Heart right ventricle (tissue), 16 donors: ENCODE results near the gene SLK. TPM values are rescaled to one million over a fixed set of nuclear protein-coding genes. Genes with fewer than 3 reads are reported as not detected.

Experiments
- ATAC-seq, 8 donors: fragments of 200-7000 bp; cut with Tn5 transposase; one replicate each; pipeline ENCODE4 v1.9.1; 2020; ENCODE audit warnings: mild to moderate bottlenecking in 8 of 8, moderate library complexity in 8 of 8, moderate number of reproducible peaks in 1 of 8
- DNase-seq, 2 donors: peaks; one replicate each; pipeline ENCODE4 v3.0.0-alpha.2; 2020
- H3K27ac ChIP-seq, 10 donors: fragments of 200-600 bp; sonication (generic) in 2 of 10; one replicate each; pipeline versions ENCODE4 v1.5.0 to v1.8.0; 2020 to 2022; ENCODE audit warnings: mild to moderate bottlenecking in 3 of 10
- H3K27me3 ChIP-seq, 7 donors: fragments of 200-600 bp; one replicate each; pipeline ENCODE4 v1.8.0; 2021 to 2022; ENCODE audit warnings: mild to moderate bottlenecking in 2 of 7
- H3K36me3 ChIP-seq, 9 donors: fragments of 200-600 bp; sonication (generic) in 1 of 9; one replicate each; pipeline versions ENCODE4 v1.5.0 to v1.8.0; 2020 to 2022; ENCODE audit warnings: mild to moderate bottlenecking in 2 of 9
- H3K4me1 ChIP-seq, 9 donors: fragments of 200-600 bp; sonication (generic) in 1 of 9; one replicate each; pipeline versions ENCODE4 v1.5.0 to v1.8.0; 2020 to 2022; ENCODE audit warnings: mild to moderate bottlenecking in 4 of 9
- H3K4me3 ChIP-seq, 10 donors: fragments of 200-600 bp; sonication (generic) in 2 of 10; one replicate each; pipeline versions ENCODE4 v1.5.0 to v1.8.0; 2020 to 2022; ENCODE audit warnings: mild to moderate bottlenecking in 7 of 10, moderate library complexity in 2 of 10
- H3K9me3 ChIP-seq, 11 donors: fragments of 200-600 bp in 10 of 11; sonication (generic) in 2 of 11; one replicate each; pipeline versions ENCODE4 v1.5.0 to v1.8.0; 2013 to 2022; ENCODE audit warnings: mild to moderate bottlenecking in 2 of 11, control low read depth in 1 of 11, moderate library complexity in 1 of 11
- WGBS, 2 donors: extraction: QIAGEN DNeasy Blood & Tissue Kit; methylation state at CpG; one replicate each; pipeline ENCODE4 v1.1.7; 2013; ENCODE audit warnings: inconsistent platforms in 1 of 2; 5-methylcytosine and 5-hydroxymethylcytosine counted together
- intact Hi-C, 10 donors: fragments of 100-400 bp; cut with DNase I; formaldehyde crosslinking; loops; one replicate each; pipeline versions ENCODE4 v1.11.1 to v1.14.2; 2022
- polyA plus RNA-seq, 2 donors: library from polyadenylated mRNA; stranded (reverse); fragments of 200-250 nt; gene quantifications; one replicate each; pipeline ENCODE4 v1.2.3, GENCODE V29; 2013
- total RNA-seq, 10 donors: library from RNA; stranded (reverse); fragmentation: NEBNext Ultra II Directional in 3 of 10; extraction: Animal tissue kit (Norgen Biotek cat#: 25700) in 3 of 10; gene quantifications; one replicate each; pipeline versions ENCODE4 v1.2.1 to v1.2.4, GENCODE V29; 2021 to 2023
- TF ChIP-seq, protein P1 (sequence below), 9 donors: fragments of 200-600 bp; sonication (generic) in 2 of 9; IDR thresholded peaks; one replicate each; pipeline versions ENCODE4 v1.5.0 to v1.8.0; 2021 to 2022; ENCODE audit warnings: antibody characterized with exemption in 9 of 9, mild to moderate bottlenecking in 5 of 9, moderate library complexity in 1 of 9
- donor health status: Arrhythmogenic right ventricular cardiomyopathy.
- donor health status: ischemic (EF 13 %, LVEDD 7.1; RV severe dilation, severe dysfunction).
- donor health status: healthy with polysubstance abuse.
- donor health status: DM: no; HTN: yes; CAD: no.
- donor health status: DM: no; HTN: no; CAD: no.
- donor health status: ischemic (EF 25% LVEDD 6.9; RV normal size, moderate dysfunction).
- donor health status: ischemic (EF 25% LVEDD 5.7; RV mildly dilated, moderate dysfunction).
- donor health status: healthy.
- donor health status: DM: yes; HTN: yes; CAD: no.
- donor health status: Ischemic cardiomyopathy.
- donor health status: ischemic (EF 35%, LVEDD 5.7; RV mildly dilated, moderate dysfunction).
- donor health status: nonischemic (EF 11% LVEDD 7.7; RV severe dilation, severe dysfunction).
- donor health status: DM: yes; HTN: yes; CAD: no.
- donor health status: PGD.
- donor health status: ischemic (EF 29% LVEDD 5.4; RV normal size, mild dysfunction).
- donor health status: nonischemic (EF 23%, LVEDD 6.1; RV moderate dilation, normal function).

Gene SLK
- total and polyA plus RNA-seq, 12 donors: 11.3 to 63.6 (median 41.3) TPM

DNA sequence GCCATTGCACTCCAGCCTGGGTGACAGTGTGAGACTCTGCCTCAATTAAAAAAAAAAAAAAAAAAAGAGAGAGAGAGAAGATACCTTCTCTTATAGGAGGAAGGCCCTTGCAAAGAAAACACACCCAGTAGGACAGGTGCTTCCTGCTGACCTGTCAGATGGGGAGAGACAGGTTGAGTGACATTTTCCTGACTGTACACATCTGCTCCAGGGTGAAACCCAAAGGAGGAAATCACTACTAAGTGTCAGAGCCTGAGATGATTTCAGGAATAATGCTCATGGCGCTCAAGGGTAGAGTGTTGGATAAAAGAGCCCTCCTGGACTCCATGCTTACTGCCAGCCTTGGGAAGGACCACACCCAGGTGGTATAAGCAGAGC, 47.3 kb upstream of the SLK start:
- intact Hi-C loops: loop anchor here in 8 of 10 donors (2.0 to 10.0 kb wide), 5 partner anchors 43 to 415 kb away; partner anchors contain the start of genes SLK (in 7 of the 8), ITPRIP (in 1 of the 8) and SFR1 (in 1 of the 8)
- Histone ChIP-seq H3K27me3 (no peaks in the 10 kb centered on the region), H3K4me1 (peaks cover 10 to 43% (median 33%) of the 10 kb centered on the region in 9 donors), H3K4me3 (no peak overlapping the region), H3K9me3 (peaks cover 0 to 7% (median 0%) of the 10 kb centered on the region in 11 donors), H3K36me3 (no peaks in the 10 kb centered on the region), H3K27ac (no peak overlapping the region)
- TF ChIP-seq, protein P1, sequence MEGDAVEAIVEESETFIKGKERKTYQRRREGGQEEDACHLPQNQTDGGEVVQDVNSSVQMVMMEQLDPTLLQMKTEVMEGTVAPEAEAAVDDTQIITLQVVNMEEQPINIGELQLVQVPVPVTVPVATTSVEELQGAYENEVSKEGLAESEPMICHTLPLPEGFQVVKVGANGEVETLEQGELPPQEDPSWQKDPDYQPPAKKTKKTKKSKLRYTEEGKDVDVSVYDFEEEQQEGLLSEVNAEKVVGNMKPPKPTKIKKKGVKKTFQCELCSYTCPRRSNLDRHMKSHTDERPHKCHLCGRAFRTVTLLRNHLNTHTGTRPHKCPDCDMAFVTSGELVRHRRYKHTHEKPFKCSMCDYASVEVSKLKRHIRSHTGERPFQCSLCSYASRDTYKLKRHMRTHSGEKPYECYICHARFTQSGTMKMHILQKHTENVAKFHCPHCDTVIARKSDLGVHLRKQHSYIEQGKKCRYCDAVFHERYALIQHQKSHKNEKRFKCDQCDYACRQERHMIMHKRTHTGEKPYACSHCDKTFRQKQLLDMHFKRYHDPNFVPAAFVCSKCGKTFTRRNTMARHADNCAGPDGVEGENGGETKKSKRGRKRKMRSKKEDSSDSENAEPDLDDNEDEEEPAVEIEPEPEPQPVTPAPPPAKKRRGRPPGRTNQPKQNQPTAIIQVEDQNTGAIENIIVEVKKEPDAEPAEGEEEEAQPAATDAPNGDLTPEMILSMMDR (IDR thresholded peaks at IDR 0.05): no peak
- WGBS, 2 donors: 97 to 100% methylated on average over 1 of the region's 1 CpG
- ATAC-seq (no peak), DNase-seq (no peak)

DNA sequence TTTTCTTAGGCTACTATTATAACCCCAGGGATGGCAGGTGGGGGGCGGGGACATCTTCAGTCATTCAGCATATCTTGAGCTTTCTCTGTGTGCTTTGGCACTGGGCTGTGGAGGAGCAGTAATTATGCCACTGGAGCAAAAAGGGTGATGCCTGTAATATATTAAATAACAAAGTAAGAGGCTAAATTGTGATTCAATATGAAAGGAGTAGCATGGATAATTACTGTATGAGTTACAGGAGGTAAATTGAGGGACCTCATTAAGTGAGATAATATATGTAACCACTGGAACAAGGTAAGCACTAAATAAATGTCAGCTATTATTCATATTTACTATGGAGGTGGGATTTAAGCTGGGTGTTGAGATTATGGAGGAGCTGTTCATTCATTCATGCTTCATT, 45.7 kb upstream of the SLK start:
- Histone ChIP-seq H3K4me3 (no peak overlapping the region), H3K36me3 (no peaks in the 10 kb centered on the region), H3K27ac (no peak overlapping the region), H3K9me3 (no peaks in the 10 kb centered on the region), H3K4me1 (peaks cover 10 to 27% (median 20%) of the 10 kb centered on the region in 9 donors), H3K27me3 (no peaks in the 10 kb centered on the region)
- 95 to 98% methylated on average over 1 of the region's 1 CpG for WGBS, 2 donors
- intact Hi-C loops: loop anchor here in 2 of 10 donors (5.0 kb wide), 2 partner anchors 41 to 46 kb away; partner anchors contain the start of gene SLK (in 1 of the 2)
- no peak for DNase-seq
- TF ChIP-seq, protein P1 (IDR thresholded peaks at IDR 0.05): no peak
- ATAC-seq: no peak

- Histone ChIP-seq H3K9me3 (no peaks in the 10 kb centered on the region), H3K27ac (peak overlapping the region in 1 of 10 donors; percentile 6), H3K4me3 (no peak overlapping the region), H3K4me1 (peaks cover 10 to 22% (median 14%) of the 10 kb centered on the region in 9 donors), H3K27me3 (no peaks in the 10 kb centered on the region), H3K36me3 (no peaks in the 10 kb centered on the region)
- DNase-seq: no peak
- TF ChIP-seq, protein P1 (IDR thresholded peaks at IDR 0.05): peak in 2 of 9 donors; percentile 13 to 17
- no peak for ATAC-seq
- intact Hi-C loops: loop anchor here in 2 of 10 donors (5.0 kb wide), 2 partner anchors 41 to 46 kb away; partner anchors contain the start of gene SLK (in 1 of the 2)
- WGBS, 2 donors: 47 to 51% methylated on average over 7 of the region's 7 CpGs
These were observed 45.2 kb upstream of the SLK start for GRCh38 chr10:103921750-103922195.

DNA sequence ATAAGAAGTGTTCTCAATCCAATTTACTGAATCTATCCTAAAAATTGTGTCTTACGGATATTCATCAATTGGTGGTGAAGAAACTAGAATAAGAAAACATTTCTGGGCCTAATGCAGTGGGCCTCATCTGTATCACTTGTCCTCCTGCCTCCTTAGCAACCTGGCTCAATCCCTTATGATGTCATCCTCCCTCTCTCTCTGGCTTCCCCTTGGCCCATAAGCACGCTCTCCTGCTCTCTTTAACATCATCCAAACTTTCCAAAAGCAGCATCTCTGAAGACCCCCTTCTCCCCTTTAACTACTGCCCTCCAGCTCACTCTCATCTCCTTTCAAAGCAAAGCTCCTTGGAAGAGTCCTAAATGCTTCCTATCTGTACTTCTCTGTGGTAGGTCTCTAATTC, 44.3 kb upstream of the SLK start:
- 89 to 94% methylated on average over 2 of the region's 2 CpGs for WGBS, 2 donors
- peaks cover 3 to 13% (median 7%) of the 10 kb centered on the region in 9 donors for H3K4me1 ChIP-seq
- H3K27me3 ChIP-seq: no peaks in the 10 kb centered on the region
- ATAC-seq (no peak), DNase-seq (no peak)
- TF ChIP-seq, protein P1 (IDR thresholded peaks at IDR 0.05): no peak
- H3K36me3 ChIP-seq: no peaks in the 10 kb centered on the region
- intact Hi-C loops: loop anchor here in 2 of 10 donors (5.0 kb wide), 2 partner anchors 40 to 45 kb away; partner anchors contain the start of gene SLK (in 1 of the 2)
- H3K4me3 ChIP-seq: no peak overlapping the region
- H3K27ac ChIP-seq: no peak overlapping the region
- no peaks in the 10 kb centered on the region for H3K9me3 ChIP-seq
